SK-N-MC (cell line): ENCODE data around the gene STEAP2.

Experiments used
- FOXP2 ChIP-seq: optimal IDR thresholded peaks from 2 replicates; pipeline ENCODE3; 2011; ENCODE audit warnings: mild to moderate bottlenecking, moderate library complexity; ENCODE audit not compliant: insufficient read depth; ENCODE audit errors: extremely low read length, control extremely low read depth
- POLR2AphosphoS5 ChIP-seq: IDR thresholded peaks from 2 replicates; pipeline ENCODE4 v1.6.1; 2012; ENCODE audit warnings: mild to moderate bottlenecking, low read depth, low read length, borderline replicate concordance

- TF ChIP-seq POLR2AphosphoS5 (no peak), FOXP2 (no peak)
These were observed 559 bp upstream of the STEAP2 start for GRCh38 chr7:90210981-90211380.
